ENCODE measurements around the gene HNRNPR. TPM values are rescaled to one million over a fixed set of nuclear protein-coding genes. Genes with fewer than 3 reads are reported as not detected.

Gene HNRNPR
- total and polyA plus RNA-seq, 9 of the 15 experiments (the other 6 are each of a cell fraction or from before 2014, with no cell fraction given), result 80.9 to 372 (median 301) TPM

- no peak for TF ChIP-seq ZNF407 (IDR thresholded peaks at IDR 0.05; ENCODE audit: low read depth)
- TF ChIP-seq CREM (IDR thresholded peaks at IDR 0.05; ENCODE audit: low read depth), result 0 out of 2 replicates have a peak, but pooled peaks have one; percentile 15
- no peak for TF ChIP-seq CTCFL (IDR thresholded peaks at IDR 0.05; ENCODE audit: borderline replicate concordance, insufficient read depth, low read depth, low read length, poor library complexity, severe bottlenecking)
- TF ChIP-seq, protein P1, sequence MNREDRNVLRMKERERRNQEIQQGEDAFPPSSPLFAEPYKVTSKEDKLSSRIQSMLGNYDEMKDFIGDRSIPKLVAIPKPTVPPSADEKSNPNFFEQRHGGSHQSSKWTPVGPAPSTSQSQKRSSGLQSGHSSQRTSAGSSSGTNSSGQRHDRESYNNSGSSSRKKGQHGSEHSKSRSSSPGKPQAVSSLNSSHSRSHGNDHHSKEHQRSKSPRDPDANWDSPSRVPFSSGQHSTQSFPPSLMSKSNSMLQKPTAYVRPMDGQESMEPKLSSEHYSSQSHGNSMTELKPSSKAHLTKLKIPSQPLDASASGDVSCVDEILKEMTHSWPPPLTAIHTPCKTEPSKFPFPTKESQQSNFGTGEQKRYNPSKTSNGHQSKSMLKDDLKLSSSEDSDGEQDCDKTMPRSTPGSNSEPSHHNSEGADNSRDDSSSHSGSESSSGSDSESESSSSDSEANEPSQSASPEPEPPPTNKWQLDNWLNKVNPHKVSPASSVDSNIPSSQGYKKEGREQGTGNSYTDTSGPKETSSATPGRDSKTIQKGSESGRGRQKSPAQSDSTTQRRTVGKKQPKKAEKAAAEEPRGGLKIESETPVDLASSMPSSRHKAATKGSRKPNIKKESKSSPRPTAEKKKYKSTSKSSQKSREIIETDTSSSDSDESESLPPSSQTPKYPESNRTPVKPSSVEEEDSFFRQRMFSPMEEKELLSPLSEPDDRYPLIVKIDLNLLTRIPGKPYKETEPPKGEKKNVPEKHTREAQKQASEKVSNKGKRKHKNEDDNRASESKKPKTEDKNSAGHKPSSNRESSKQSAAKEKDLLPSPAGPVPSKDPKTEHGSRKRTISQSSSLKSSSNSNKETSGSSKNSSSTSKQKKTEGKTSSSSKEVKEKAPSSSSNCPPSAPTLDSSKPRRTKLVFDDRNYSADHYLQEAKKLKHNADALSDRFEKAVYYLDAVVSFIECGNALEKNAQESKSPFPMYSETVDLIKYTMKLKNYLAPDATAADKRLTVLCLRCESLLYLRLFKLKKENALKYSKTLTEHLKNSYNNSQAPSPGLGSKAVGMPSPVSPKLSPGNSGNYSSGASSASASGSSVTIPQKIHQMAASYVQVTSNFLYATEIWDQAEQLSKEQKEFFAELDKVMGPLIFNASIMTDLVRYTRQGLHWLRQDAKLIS (CRISPR knock-in tag; IDR thresholded peaks at IDR 0.05), result no peak
- peak; percentile 31; the same call in 1 of the 2 replicates for TF ChIP-seq DMBX1 (CRISPR knock-in tag; IDR thresholded peaks at IDR 0.05; ENCODE audit: borderline replicate concordance)
- TF ChIP-seq CREB1 (IDR thresholded peaks at IDR 0.05), result no peak
- no peak for TF ChIP-seq CREB1 (CRISPR knock-in tag; IDR thresholded peaks at IDR 0.05)
- TF ChIP-seq SREBF1 (IDR thresholded peaks at IDR 0.05; ENCODE audit: borderline replicate concordance, low read depth, low read length), result no peak
- peak; percentile 79 for TF ChIP-seq ARID1B (IDR thresholded peaks at IDR 0.05)
- TF ChIP-seq ZNF766 (CRISPR knock-in tag; conservative IDR thresholded peaks at IDR 0.05), result peak; percentile 63
- TF ChIP-seq HDAC2 (IDR thresholded peaks at IDR 0.05), result peak; percentile 63; the same call in 1 of the 2 replicates
- TF ChIP-seq ZFP1 (CRISPR knock-in tag; IDR thresholded peaks at IDR 0.05), result no peak
- TF ChIP-seq RCOR1 (IDR thresholded peaks at IDR 0.05; ENCODE audit: borderline replicate concordance in 1 of 2, low read depth in 2 of 2, low read length in 2 of 2), result peak in 1 of 2 experiments; percentile 79; a peak in 2 of 4 replicates
These were observed 40.4 kb upstream of the HNRNPR start (continued) for GRCh38 chr1:23384312-23385058.

Measured in K562 (cell line).